HG03060 (cell line): ENCODE data around the gene ZC3HAV1L.
"Not testable (repeated sequence)": the region's sequence is repeated elsewhere in the genome, so short reads cannot be mapped to it uniquely, and the experiment has no call there.

Experiments used
- ATAC-seq: cut with Tn5 transposase; IDR thresholded peaks from one replicate; pipeline ENCODE4 v1.9.1; 2021; ENCODE audit warnings: low read depth, moderate number of reproducible peaks; ENCODE audit not compliant: unreplicated experiment

ZC3HAV1L gene

DNA sequence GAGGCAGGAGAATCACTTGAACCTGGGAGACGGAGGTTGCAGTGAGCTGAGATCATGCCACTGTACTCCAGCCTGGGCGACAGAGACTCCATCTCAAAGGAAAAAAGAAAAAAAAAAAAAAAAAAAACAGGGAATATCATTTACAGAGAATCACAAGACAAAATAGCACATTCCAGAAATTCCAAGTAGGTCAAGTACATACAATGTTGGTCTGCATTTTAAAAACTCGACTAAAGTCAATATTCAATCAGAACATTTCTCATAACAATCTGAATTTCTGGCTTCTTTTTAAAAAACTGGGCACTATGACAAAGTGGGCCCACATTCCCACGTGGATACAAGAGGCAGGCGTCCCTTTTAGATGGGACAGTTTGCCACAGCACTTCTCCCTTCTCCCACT lies 12.8 kb downstream of the ZC3HAV1L start:
- no peak for ATAC-seq

DNA sequence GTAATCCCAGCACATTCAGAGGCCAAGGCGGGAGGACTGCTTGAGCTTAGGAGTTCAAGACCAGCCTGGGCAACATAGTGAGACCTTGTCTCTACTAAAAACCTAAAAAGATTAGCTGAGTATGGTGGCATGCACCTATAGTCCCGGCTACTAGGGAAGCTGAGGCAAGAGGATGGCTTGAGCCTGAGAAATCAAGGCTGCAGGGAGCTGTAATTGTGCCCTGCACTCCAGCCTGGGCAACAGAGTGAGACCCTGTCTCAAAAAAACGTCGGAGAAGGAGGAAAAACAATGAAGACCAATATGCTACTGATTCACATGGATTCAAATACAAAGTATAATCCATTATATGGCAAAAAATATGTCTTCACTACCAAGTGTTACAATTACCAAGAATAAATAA lies 13.6 kb downstream of the ZC3HAV1L start:
- no peak for ATAC-seq

DNA sequence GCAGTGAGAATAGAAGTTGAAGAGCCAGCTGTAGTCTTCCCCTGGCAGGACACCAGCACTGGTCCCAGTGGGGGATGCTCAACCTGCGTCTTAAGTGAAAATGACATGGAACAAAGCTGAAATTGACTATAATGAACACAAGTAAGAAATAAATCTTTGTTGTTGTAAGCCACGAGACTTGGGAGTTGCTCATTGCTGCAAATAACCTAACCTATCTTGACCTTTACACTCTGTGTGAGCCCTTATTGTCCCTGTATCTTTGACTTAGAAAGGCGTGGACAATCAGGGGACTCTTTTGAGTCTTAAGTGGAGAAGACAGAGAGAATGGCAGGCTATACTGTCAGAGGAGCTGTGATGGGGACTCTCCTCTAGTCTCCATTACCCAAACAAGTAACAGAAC lies 16.9 kb downstream of the ZC3HAV1L start:
- ATAC-seq, result no peak

DNA sequence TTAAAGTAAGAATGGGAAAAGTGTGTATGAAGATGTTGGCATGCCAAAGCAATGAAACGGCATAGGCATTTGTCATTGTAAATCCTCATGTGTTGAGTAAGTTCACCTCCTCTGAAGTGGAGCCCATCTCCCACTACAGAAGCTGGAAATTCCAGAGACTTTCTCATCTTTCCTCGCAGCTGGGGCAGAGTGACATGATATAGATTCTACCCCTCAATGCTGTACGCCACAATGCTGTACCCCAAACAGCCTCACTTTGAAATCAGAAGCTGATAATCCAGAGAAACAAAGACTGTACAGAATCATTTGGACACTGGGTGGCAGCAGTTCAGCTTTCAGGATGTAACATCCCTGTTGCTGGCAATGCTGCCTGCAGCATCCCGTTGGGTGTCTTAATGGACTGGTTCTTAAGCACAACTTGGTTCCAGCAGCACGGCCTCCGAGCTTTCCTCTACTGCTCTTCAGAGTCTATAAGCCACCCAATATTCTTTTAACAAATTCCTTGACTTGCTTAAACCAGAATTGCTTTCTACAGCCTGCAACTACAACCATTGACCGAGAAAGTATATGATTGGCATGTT lies 18.8 kb downstream of the ZC3HAV1L start:
- peak; percentile 83 for ATAC-seq

DNA sequence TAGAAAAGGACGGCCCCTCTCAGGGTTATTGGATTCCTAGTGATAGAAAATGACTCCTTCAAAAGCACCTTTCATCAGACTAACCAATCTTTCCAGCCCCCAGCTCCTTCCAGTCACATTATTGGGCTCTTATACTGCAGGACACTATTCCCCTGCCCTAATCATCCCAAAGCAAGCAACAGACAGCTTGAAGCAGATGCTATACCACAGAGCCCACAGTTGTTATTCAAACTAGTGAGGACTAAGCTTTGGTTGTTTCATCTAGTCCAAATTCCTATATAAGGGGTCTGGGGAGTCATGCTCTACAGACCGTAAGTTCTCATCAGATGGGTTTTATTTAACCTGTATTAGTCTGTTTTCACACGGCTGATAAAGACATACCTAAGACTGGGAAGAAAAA lies 24.5 kb downstream of the ZC3HAV1L start:
- no peak for ATAC-seq

DNA sequence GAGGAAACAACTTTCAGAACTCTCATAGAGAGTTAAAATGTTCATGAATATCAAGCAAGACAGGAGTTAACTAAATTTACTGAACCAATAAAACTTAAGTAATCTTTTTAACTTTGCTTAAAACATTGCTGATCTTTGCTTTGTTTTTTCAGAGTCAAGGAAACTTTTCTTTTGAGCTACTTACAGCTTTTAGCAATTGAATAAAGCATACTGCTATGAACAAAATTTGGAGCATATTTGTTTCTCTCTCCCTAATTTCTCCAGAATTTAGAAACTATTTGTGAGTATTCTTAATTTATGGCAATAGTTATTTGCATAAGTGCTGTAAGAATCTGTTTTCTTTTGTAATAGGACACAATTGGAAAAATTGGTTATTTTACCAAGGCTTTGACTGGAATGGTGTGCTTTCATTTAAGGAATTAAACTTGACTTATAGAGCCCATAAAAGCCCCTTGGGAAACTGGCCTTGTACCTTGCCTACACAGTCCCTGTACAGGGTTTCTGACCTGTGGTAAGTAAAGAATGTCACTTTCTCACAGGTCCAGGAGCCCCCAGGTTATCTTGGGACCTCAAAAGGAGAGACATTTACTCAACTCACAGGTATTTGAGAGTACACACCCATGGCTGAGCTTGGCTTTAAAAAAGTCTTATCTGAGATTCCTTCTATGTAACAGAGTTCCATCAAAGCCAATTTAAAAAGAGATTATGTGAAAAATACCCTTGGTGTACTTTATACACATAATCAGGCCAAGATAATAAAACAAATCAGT lies 31.3 kb downstream of the ZC3HAV1L start:
- no peak for ATAC-seq

DNA sequence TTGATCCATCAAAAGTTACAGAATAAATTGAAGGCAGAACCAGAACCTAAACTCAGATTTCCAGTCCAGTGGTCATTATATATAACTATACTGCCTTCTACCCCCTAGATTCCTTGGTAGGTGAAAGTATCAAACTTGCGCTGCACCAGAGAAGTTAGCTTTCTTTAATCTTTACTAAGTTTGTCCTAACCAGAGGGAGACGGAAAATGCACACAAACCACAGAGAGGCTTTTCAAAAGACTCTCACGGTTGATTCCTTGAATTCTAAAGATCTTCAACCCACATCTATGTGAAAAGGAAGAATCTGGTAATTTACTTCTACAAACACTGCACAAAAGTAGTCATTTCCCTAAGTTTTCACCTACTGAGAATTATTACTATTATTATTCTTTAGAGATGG lies 36.4 kb downstream of the ZC3HAV1L start:
- ATAC-seq, result no peak

DNA sequence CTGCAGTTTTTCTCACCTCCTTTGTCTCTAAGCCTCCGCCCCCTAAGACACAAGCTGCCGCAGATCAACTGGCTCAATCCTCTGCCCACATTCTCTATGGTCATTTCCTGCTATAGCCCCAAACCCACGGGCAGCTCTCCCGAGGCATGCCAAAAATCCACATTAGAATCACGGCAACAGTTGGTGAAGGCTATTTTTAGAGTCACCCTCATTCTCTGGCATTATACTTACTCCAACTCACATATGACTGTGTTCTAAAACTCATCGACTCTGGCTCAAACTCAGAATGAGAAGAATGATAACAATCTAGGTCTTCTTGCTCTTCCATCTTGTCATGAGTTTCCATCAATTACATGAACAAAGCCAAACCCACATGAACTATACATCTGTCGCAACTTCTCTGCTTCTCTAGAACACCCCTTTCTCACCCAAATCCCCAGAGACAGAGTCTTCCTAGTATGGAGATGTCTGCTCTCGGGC lies 43.8 kb downstream of the ZC3HAV1L start:
- no peak for ATAC-seq

DNA sequence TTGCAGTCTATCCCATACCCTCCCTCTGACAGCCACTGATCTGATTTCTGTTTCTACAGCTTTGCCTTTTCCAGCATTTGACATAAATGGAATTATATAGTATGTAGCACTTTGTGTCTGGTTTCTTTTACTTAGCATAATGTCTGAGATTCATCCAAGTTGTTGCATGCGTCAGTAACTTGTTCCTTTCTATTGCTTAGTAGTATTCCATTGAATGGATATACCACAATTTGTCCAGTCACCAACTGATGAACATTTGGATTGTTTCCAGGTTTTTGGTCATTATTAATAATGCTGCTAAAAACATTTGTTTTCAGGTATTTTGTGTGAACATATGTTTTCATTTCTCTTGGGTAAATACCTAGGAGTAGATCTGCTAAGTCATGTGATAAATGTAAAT lies 48.2 kb downstream of the ZC3HAV1L start:
- ATAC-seq, result no peak

DNA sequence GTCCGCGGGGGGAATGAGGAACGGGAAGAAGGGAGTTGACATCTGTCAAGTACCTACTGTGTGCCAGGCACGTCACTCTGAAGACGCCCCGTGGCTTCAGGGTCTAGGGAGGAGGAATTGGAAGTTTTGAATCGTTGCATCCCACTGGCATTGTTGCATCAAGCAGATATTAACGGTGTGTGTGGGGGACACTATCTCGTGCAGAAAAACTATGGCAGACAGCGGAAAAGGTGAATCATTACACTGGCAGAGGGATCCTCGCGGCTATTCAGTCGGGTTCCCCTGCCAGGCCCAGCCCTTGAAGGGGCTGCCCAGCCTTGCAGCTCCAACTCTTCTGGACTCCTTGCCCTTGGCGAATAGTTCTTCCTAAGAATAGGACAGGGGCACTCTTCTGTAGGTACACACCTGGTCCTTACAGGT lies 53.6 kb downstream of the ZC3HAV1L start:
- no peak for ATAC-seq

DNA sequence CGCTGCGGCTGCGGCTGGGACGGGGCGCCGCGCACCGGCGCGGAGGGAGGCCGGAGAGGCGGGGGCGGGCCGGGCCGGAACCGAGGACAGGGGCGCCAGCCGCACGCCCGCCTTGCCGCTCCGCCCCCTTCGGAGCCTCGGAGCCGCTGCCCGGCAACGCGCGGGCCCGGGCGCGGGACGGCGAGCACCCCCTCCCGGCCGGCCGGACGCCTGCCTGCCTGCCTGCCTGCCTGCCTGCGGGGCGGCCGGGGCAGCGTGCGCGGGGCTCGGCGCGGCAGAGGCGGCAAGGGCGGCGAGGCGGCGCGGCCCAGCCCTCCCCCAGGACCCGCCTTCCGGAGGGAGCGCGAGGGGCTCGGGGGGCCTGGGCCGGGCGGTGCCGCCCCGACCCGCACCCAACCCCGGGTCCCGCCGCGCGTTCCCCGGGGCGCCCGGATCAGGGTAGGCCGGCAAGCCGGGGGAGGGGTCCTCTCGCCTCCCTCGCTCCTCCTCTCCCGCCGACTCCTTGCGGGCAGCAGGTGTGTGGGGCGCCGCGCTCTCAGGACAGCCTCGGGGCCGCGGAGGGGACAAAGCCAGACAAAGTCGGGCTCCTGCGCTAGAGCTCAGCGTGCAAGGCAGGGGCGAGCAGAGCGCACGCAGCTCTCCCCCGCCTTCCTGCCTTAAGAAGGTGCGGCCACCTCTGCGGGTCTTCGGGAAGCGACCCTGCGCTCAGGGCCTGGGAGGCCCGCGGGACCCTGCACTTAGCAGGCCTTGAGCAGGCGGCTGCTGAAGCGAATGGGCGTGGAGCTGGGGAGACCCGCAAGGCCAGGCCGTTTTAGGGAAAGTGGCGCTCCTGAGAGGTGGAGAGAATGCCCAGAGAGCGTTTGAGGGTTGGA lies 54.3 kb downstream of the ZC3HAV1L start, which contains the start of gene KIAA1549:
Gene KIAA1549, minus strand, starts transcription at position 58 of the 872 bp plus-strand sequence. CDS start 120 bp downstream, outside the sequence.
- no peak for ATAC-seq

DNA sequence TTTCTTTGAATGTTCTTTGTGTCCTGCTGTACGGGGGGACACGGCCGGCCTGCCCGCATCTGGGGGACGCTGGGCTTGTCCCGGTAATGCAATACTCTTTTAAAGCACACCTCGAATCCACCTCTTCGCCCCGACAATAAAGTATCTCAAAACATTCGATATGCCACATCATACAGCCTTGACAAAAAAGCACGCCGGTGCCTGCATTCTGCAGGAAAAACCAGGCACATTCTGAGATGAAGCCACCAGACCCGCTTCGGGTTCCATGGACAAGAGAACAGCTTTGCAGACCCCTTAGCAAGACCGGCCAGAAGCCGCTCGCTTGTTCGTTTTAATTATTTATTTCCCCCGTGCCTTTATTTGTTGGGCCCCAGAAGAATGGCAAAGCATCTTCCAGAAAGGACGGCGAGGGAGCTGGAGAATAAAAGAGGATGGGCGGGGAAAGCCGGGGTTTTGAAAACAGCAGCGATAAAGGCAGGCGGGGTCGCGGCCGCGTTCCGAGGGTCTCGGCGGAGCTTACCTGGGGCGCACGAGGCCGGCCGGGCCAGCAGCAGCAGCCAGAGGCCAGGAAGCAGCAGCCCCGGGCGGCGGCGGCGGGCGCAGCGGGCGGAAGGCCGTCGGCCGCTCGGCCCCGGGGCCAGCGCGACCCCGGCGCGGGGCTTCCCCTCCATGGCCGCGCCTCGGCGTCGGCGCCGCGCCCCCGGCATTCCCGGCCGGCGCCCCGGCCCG lies 55.1 kb downstream of the ZC3HAV1L start:
- no peak for ATAC-seq

DNA sequence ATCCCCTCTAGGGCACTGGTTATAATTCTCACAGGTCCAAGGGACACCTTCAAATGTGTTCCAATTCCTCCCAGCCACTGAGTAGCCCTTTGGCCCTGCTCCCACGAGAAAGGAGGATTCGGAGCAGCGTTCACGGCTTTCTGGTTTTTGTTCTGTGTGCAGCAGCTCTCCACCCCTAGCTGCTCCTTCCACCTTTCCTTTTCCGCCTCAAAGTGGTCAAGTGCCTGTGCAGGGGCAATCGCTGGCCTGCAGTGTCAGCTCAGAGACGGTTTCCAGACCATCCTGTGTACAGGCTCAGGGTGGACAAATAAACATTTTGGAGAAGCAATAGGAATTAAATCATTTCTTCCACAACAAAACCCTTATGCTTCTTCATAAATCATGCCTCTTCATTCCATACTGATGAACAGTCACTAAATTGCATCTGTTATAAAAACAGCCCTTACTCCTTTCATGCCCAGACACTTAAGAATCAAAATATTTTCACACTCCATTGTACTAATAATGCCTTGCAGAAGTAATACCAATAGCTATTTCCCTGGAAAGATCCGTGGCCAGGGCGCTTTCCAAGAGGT lies 55.8 kb downstream of the ZC3HAV1L start:
- ATAC-seq, result no peak

DNA sequence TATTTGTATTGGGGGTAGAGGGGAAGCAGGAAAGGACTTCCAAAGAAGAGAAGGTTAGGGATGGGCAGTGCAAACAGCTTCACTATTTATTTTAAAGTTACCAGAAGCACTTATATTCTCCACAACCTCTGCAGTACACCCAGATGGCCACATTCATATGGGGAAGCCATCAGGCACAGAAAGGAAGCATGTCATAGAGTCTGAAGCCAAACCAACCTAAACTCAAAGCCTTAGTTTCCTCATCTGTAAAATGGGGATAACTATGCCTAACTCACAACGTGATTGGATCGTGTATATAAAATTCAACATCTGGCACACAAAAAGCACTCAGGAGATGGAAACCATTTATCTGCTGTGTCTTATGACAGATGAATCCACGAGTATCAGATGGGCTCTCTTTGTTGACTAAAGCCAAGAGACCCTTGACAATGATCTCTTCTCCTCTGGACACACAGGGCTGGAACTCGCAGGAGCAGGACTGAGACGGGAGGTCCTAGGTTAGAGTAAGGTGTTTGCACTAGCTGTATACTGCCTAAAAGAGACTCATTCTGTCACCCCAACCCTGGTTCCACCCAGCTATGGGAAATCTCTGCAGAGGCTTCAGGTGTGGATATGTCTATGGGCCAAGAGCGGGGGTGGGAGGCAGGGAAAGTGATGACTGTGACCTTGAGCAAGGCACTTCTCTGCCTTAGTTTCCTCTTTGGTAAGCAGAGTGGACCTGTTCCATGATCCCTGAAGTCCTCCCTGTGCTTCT lies 56.4 kb downstream of the ZC3HAV1L start:
- ATAC-seq, result peak; percentile 58

DNA sequence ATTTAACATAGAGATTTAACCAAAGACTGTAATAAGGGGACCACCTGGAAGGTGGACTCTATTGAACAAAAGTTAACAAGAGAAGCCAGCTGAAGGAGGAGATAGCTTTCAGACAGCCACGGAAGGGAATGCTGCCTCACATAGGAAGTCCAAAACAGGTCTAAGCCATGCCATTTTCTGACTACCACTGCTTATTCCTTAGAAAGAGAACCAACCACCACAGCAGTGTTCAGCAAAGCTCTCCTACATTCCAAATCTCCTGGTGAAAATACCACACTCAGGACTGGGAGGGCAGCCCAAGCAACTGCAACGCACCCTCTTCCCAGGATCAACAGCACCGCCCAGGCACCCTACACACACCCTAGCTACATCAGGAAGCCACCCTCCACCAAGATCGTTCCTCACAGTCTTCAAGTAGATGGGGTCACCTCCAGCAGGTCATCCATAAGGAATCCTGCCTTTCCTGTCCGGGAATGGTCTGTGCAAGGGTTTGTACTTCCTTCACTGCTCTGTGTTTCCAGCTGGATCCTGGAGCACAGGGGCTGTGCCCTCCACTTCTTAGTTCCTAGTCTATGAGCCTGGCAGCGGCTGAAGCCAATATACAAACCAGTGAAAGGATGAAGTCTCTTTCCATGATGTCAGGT lies 57.2 kb downstream of the ZC3HAV1L start:
- no peak for ATAC-seq

DNA sequence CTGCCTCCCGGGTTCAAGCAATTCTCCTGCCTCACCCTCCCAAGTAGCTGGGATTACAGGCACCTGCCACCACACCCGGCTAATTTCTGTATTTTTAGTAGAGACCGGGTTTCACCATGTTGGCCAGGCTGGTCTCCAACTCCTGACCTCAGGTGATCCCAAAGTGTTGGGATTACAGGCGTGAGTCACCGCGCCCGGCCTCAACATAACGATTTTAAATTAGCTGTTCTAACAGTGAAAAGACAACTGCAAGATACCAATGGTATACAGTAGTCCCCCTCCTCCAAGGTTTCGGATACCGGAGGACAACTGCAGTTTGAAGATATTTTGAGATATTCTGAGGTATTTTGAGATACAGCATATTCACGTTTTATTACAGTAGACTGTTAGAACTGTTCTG lies 59.7 kb downstream of the ZC3HAV1L start:
- not testable (repeated sequence) for ATAC-seq
